Activated CD4-positive, alpha-beta memory T cell treated with anti-CD3 and anti-CD28 coated beads, Interleukin-2, amount 10 ng/mL, durations not matched to agents 7 days and 5 days (primary cell): ENCODE measurements around the gene CAPN6. TPM values are rescaled to one million over a fixed set of nuclear protein-coding genes. Genes with fewer than 3 reads are reported as not detected.

Experiments used
- total RNA-seq, 2 experiments: library from RNA; stranded (reverse); gene quantifications; one replicate each; pipeline ENCODE4 v1.2.3, GENCODE V29; 2021

The CAPN6 gene
- total RNA-seq, 2 experiments from 2014 or later = not detected

Other genes with a start within 250 kb of the CAPN6 start
- 1 to 10 TPM; 1.4 to 2.0 TPM for gene PAK3, start 174.3 kb downstream of the CAPN6 start, total RNA-seq
- not detected for gene DCX, start 141.7 kb upstream of the CAPN6 start, total RNA-seq
- gene SERTM2, start 241.2 kb upstream of the CAPN6 start, total RNA-seq = not detected